HFFc6 (cell line): Measurements from ENCODE around the gene DDX5. TPM values are rescaled to one million over a fixed set of nuclear protein-coding genes. Genes with fewer than 3 reads are reported as not detected.

Experiments
- DNase-seq: peaks from one replicate; pipeline ENCODE4 v3.0.0-alpha.2; 2018
- H3K27ac Mint-ChIP-seq: 2 replicates; pipeline ENCODE4 v1.8.0; 2020; ENCODE audit warnings: mild to moderate bottlenecking, mixed read lengths
- H3K27me3 Mint-ChIP-seq: 2 replicates; pipeline ENCODE4 v1.8.0; 2021; ENCODE audit warnings: mild to moderate bottlenecking, moderate library complexity, mixed read lengths; ENCODE audit not compliant: insufficient read depth
- H3K36me3 Mint-ChIP-seq: 2 replicates; pipeline ENCODE4 v1.8.0; 2021; ENCODE audit warnings: low read depth, mixed read lengths
- H3K4me1 Mint-ChIP-seq: 2 replicates; pipeline ENCODE4 v1.8.0; 2020; ENCODE audit warnings: low read depth, mixed read lengths
- H3K4me3 Mint-ChIP-seq: 2 replicates; pipeline ENCODE4 v1.8.0; 2020; ENCODE audit warnings: mild to moderate bottlenecking, moderate library complexity, mixed read lengths
- H3K9me3 Mint-ChIP-seq: 2 replicates; pipeline ENCODE4 v1.8.0; 2020; ENCODE audit warnings: mild to moderate bottlenecking, mixed read lengths
- CTCF ChIP-seq: fragments of 200-600 bp; sonication (generic); IDR thresholded peaks from 2 replicates; pipeline ENCODE4 v1.5.0; 2021; ENCODE audit warnings: antibody characterized with exemption, mild to moderate bottlenecking
- total RNA-seq, 6 experiments: library from RNA; stranded (reverse); fragmentation: NEBNext Ultra II Directional; extraction: Animal tissue kit (Norgen Biotek cat#: 25700); gene quantifications; 2 replicates in 1 of 6; 3 replicates in 5 of 6; pipeline ENCODE4 v1.2.3, GENCODE V29; 2021

Gene DDX5
- total RNA-seq, 6 experiments from 2014 or later = 537 to 635 (median 600) TPM

- Mint-ChIP-seq H3K27me3 (peaks cover 28% of the 10 kb centered on the region), H3K36me3 (peaks cover 58% of the 10 kb centered on the region), H3K4me1 (peaks cover 28% of the 10 kb centered on the region), H3K4me3 (no peak overlapping the region; the same call in 1 of the 2 replicates), H3K27ac (peak overlapping the region; percentile 60), H3K9me3 (peaks cover 4% of the 10 kb centered on the region; the same call in 1 of the 2 replicates)
- no peak for TF ChIP-seq CTCF
- no peak for DNase-seq
Observed at GRCh38 chr17:64546716-64547115, 40.6 kb upstream of the DDX5 start.

GRCh38 chr17:64544742-64545141 is 38.7 kb upstream of the DDX5 start:
- DNase-seq = no peak
- TF ChIP-seq CTCF = no peak
- Mint-ChIP-seq H3K27ac (0 out of 2 replicates have a peak overlapping the region, but pooled peaks have one; percentile 42), H3K4me1 (peaks cover 27% of the 10 kb centered on the region), H3K4me3 (no peak overlapping the region; the same call in 1 of the 2 replicates), H3K27me3 (peaks cover 24% of the 10 kb centered on the region), H3K36me3 (peaks cover 45% of the 10 kb centered on the region), H3K9me3 (peaks cover 4% of the 10 kb centered on the region; the same call in 1 of the 2 replicates)

GRCh38 chr17:64540118-64540776 is 34.2 kb upstream of the DDX5 start:
- peaks cover 58% of the 10 kb centered on the region for H3K36me3 Mint-ChIP-seq

GRCh38 chr17:64538508-64539130 is 32.5 kb upstream of the DDX5 start:
- H3K4me3 Mint-ChIP-seq = peak overlapping the region; percentile 29; the same call in 1 of the 2 replicates
- peak overlapping the region; percentile 75 for H3K27ac Mint-ChIP-seq
- peaks cover 45% of the 10 kb centered on the region for H3K27me3 Mint-ChIP-seq
- peaks cover 13% of the 10 kb centered on the region; the same call in 1 of the 2 replicates for H3K9me3 Mint-ChIP-seq
- H3K4me1 Mint-ChIP-seq = peaks cover 43% of the 10 kb centered on the region
- TF ChIP-seq CTCF = no peak
- H3K36me3 Mint-ChIP-seq = peaks cover 64% of the 10 kb centered on the region
- DNase-seq = no peak

More at GRCh38 chr17:64540118-64540776, 34.2 kb upstream of the DDX5 start:
- no peak for TF ChIP-seq CTCF
- Mint-ChIP-seq H3K27ac (peak overlapping the region; percentile 71; the same call in 1 of the 2 replicates), H3K4me1 (peaks cover 43% of the 10 kb centered on the region), H3K4me3 (no peak overlapping the region), H3K9me3 (peaks cover 13% of the 10 kb centered on the region; the same call in 1 of the 2 replicates), H3K27me3 (peaks cover 37% of the 10 kb centered on the region)
- no peak for DNase-seq

- Mint-ChIP-seq H3K27me3 (peaks cover 45% of the 10 kb centered on the region), H3K4me3 (peak overlapping the region; percentile 7; the same call in 1 of the 2 replicates), H3K9me3 (peaks cover 13% of the 10 kb centered on the region; the same call in 1 of the 2 replicates), H3K4me1 (peaks cover 36% of the 10 kb centered on the region), H3K36me3 (peaks cover 65% of the 10 kb centered on the region), H3K27ac (peak overlapping the region; percentile 56)
- no peak for DNase-seq
- no peak for TF ChIP-seq CTCF
Observed at GRCh38 chr17:64537488-64537887, 31.4 kb upstream of the DDX5 start.
